ENCODE results near the gene CCNT2. TPM values are rescaled to one million over a fixed set of nuclear protein-coding genes. Genes with fewer than 3 reads are reported as not detected.
"Not testable (repeated sequence)": the region's sequence is repeated elsewhere in the genome, so short reads cannot be mapped to it uniquely, and the experiment has no call there.

Gene CCNT2
- total RNA-seq, 4 donors from 2014 or later = 12.6 to 29.8 (median 21.1) TPM

- Histone ChIP-seq H3K27ac (no peak overlapping the region), H3K4me3 (no peak overlapping the region), H3K36me3 (peaks cover 0 to 71% (median 5%) of the 10 kb centered on the region in 3 donors), H3K27me3 (no peaks in the 10 kb centered on the region), H3K9me3 (no peaks in the 10 kb centered on the region), H3K4me1 (no peaks in the 10 kb centered on the region)
- no peak for DNase-seq
- no peak for TF ChIP-seq POLR2A (IDR thresholded peaks at IDR 0.05)
- TF ChIP-seq, protein P1, sequence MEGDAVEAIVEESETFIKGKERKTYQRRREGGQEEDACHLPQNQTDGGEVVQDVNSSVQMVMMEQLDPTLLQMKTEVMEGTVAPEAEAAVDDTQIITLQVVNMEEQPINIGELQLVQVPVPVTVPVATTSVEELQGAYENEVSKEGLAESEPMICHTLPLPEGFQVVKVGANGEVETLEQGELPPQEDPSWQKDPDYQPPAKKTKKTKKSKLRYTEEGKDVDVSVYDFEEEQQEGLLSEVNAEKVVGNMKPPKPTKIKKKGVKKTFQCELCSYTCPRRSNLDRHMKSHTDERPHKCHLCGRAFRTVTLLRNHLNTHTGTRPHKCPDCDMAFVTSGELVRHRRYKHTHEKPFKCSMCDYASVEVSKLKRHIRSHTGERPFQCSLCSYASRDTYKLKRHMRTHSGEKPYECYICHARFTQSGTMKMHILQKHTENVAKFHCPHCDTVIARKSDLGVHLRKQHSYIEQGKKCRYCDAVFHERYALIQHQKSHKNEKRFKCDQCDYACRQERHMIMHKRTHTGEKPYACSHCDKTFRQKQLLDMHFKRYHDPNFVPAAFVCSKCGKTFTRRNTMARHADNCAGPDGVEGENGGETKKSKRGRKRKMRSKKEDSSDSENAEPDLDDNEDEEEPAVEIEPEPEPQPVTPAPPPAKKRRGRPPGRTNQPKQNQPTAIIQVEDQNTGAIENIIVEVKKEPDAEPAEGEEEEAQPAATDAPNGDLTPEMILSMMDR (IDR thresholded peaks at IDR 0.05) = no peak
- intact Hi-C loops (cut with DNase I) = no loop called here
- WGBS, 2 donors = 22 to 24% methylated on average over 1 of the region's 1 CpG
These were observed 37.1 kb downstream of the CCNT2 start for GRCh38 chr2:134955744-134956143.

- no peaks in the 10 kb centered on the region for H3K27me3 ChIP-seq
- intact Hi-C loops (cut with DNase I) = no loop called here
- H3K4me3 ChIP-seq = no peak overlapping the region
- WGBS, 2 donors = 92 to 94% methylated on average over 5 of the region's 5 CpGs
- H3K27ac ChIP-seq = no peak overlapping the region
- DNase-seq = no peak
- H3K36me3 ChIP-seq = peaks cover 0 to 53% (median 5%) of the 10 kb centered on the region in 3 donors
- no peaks in the 10 kb centered on the region for H3K4me1 ChIP-seq
- H3K9me3 ChIP-seq = no peaks in the 10 kb centered on the region
- no peak for TF ChIP-seq POLR2A (IDR thresholded peaks at IDR 0.05)
- TF ChIP-seq, protein P1 (IDR thresholded peaks at IDR 0.05) = no peak
These were observed 38.9 kb downstream of the CCNT2 start for GRCh38 chr2:134957477-134957876.

GRCh38 chr2:134967166-134967565, 48.5 kb downstream of the CCNT2 start:
- H3K4me3 ChIP-seq; DNase-seq; H3K27ac ChIP-seq; intact Hi-C loops (cut with DNase I); H3K36me3 ChIP-seq; H3K9me3 ChIP-seq; H3K27me3 ChIP-seq; H3K4me1 ChIP-seq: not testable (repeated sequence)
- 58 to 81% methylated on average over 2 to 8 of the region's 10 CpGs for WGBS, 2 donors

DNA sequence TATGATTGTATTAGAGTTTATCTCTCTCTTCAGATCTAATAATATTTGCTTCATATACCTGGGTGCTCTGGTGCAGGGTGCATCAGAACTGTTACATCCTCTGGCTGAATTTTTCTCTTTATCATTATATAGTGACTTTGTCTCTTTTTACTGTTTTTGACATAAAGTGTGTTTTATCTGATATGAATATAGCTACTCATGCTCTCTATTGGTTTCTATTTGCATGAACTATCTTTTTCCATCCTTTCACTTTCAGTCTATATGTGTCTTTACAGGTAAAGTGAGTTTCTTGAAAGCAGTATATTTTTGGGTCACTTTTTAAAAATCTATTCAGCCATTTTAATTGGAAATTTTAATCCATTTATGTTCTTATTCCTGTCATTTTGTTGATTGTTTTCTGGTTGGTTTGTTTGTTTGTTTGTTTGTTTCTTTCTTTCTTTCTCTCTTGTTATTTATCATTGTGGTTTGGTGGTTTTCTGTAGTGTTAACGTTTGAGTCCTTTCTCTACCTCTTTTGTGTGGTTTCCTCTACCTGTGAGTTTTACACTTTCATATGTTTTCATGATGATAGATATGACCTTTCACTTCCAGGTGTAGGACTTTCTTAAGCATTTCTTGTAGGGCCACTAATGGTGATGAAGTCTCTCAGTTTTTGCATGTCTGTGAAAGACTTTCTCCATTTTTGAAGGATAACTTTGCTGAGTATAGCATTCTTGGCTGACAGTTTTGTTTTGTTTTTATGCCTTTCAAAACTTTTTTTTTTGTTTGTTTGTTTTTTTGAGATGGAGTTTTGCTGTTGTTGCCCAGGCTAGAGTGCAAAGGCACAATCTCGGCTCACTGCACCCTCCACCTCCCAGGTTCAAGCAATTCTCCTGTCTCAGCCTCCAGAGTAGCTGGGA, 54.9 kb downstream of the CCNT2 start:
- no peak for DNase-seq
- peaks cover 0 to 16% (median 6%) of the 10 kb centered on the region in 3 donors for H3K9me3 ChIP-seq
- H3K4me3 ChIP-seq = no peak overlapping the region
- no peaks in the 10 kb centered on the region for H3K27me3 ChIP-seq
- 76 to 78% methylated on average over 2 of the region's 2 CpGs for WGBS, 2 donors
- H3K36me3 ChIP-seq = no peaks in the 10 kb centered on the region
- H3K27ac ChIP-seq = no peak overlapping the region
- intact Hi-C loops (cut with DNase I) = no loop called here
- TF ChIP-seq, protein P1 (IDR thresholded peaks at IDR 0.05) = no peak
- TF ChIP-seq POLR2A (IDR thresholded peaks at IDR 0.05) = no peak
- H3K4me1 ChIP-seq = no peaks in the 10 kb centered on the region

- DNase-seq = no peak
- WGBS, 2 donors = 80 to 85% methylated on average over 2 to 5 of the region's 6 CpGs
- Histone ChIP-seq H3K9me3 (peaks cover 0 to 10% (median 6%) of the 10 kb centered on the region in 3 donors), H3K4me1 (no peaks in the 10 kb centered on the region), H3K27me3 (no peaks in the 10 kb centered on the region), H3K27ac (no peak overlapping the region), H3K36me3 (no peaks in the 10 kb centered on the region), H3K4me3 (no peak overlapping the region)
- intact Hi-C loops (cut with DNase I) = no loop called here
- no peak for TF ChIP-seq POLR2A (IDR thresholded peaks at IDR 0.05)
- TF ChIP-seq, protein P1 (IDR thresholded peaks at IDR 0.05) = no peak
These were observed 56.8 kb downstream of the CCNT2 start for GRCh38 chr2:134975281-134976009.

Measured in esophagus squamous epithelium (tissue), 5 donors.